A549 (cell line): ENCODE results near the gene BRI3BP. TPM values are rescaled to one million over a fixed set of nuclear protein-coding genes. Genes with fewer than 3 reads are reported as not detected.

ENCODE experiments used
- ATAC-seq, 2 experiments: fragments of 200-7000 bp in 1 of 2; fragments of >200 bp in 1 of 2; cut with Nextera tagmentation in 1 of 2; cut with Tn5 transposase in 1 of 2; 3 replicates each; pipeline versions ENCODE4 v1.8.0 to v1.9.1; 2018 to 2020; ENCODE audit warnings: mild to moderate bottlenecking in 1 of 2, moderate library complexity in 1 of 2
- CTCF ChIA-PET: fragments of 300-600 bp; sonication (Branson Sonifier 250); formaldehyde crosslinking; extraction: SDS; loops from one replicate; lab custom pipeline; 2021; ENCODE audit warnings: antibody characterized with exemption, inconsistent platforms; lab: Yijun Ruan, JAX
- POLR2A ChIA-PET: fragments of 350-600 bp; formaldehyde crosslinking; extraction: SDS; loops from one replicate; lab custom pipeline; 2021; ENCODE audit warnings: antibody characterized with exemption, inconsistent platforms; lab: Yijun Ruan, JAX
- DNase-seq, 2 experiments: peaks; one replicate each; pipeline versions ENCODE4 v3.0.0 to v3.0.0-alpha.2; 2011 to 2016; ENCODE audit warnings: low read depth in 1 of 2, low spot score in 1 of 2
- FAIRE-seq: peaks from 2 replicates; lab custom pipeline; 2011; peaks lifted over from hg19 to GRCh38; lab: Jason Lieb, UNC
- H3K27ac ChIP-seq, 2 experiments: fragments of >200 bp; sonication (Bioruptor Twin); formaldehyde crosslinking; 3 replicates each; pipeline ENCODE4 v1.5.1; 2016 to 2017
- H3K4me1 ChIP-seq: fragments of >200 bp; sonication (Bioruptor Twin); formaldehyde crosslinking; 3 replicates; pipeline ENCODE4 v1.6.1; 2016
- H3K4me2 ChIP-seq: fragments of >200 bp; sonication (Bioruptor Twin); formaldehyde crosslinking; 3 replicates; pipeline ENCODE4 v1.6.1; 2016
- H3K4me3 ChIP-seq: fragments of >200 bp; sonication (Bioruptor Twin); formaldehyde crosslinking; 3 replicates; pipeline ENCODE4 v1.5.1; 2016
- H3K9me3 ChIP-seq: fragments of >200 bp; sonication (Bioruptor Twin); formaldehyde crosslinking; 3 replicates; pipeline ENCODE4 v1.6.1; 2016
- EP300 ChIP-seq, 2 experiments: fragments of >200 bp; sonication (Bioruptor Twin); formaldehyde crosslinking; IDR thresholded peaks; 2 replicates in 1 of 2; 3 replicates in 1 of 2; pipeline ENCODE4 v1.6.1; 2016 to 2017
- ESRRA ChIP-seq: fragments of 150-350 bp; IDR thresholded peaks from 2 replicates; pipeline ENCODE4 v1.6.1; 2014; ENCODE audit warnings: mild to moderate bottlenecking, low read length, borderline replicate concordance
- FOSB ChIP-seq: fragments of 250-450 bp; sonication (Bioruptor Pico); IDR thresholded peaks from 2 replicates; pipeline ENCODE4 v1.5.0; 2020; ENCODE audit warnings: mild to moderate bottlenecking, moderate library complexity
- GATA3 ChIP-seq: IDR thresholded peaks from 2 replicates; pipeline ENCODE4 v1.6.1; 2012; ENCODE audit warnings: borderline replicate concordance
- MAZ ChIP-seq: fragments of 150-350 bp; IDR thresholded peaks from 2 replicates; pipeline ENCODE4 v1.6.1; 2014; ENCODE audit warnings: antibody characterized with exemption, low read depth, low read length, borderline replicate concordance
- NR3C1 ChIP-seq: fragments of >200 bp; sonication (Bioruptor Twin); formaldehyde crosslinking; IDR thresholded peaks from 3 replicates; pipeline ENCODE4 v1.6.1; 2017
- RNF2 ChIP-seq: fragments of 200-600 bp; sonication (generic); IDR thresholded peaks from 2 replicates; pipeline ENCODE4 v1.6.1; 2016; ENCODE audit warnings: low read depth, mild to moderate bottlenecking, antibody characterized with exemption, moderate library complexity, borderline replicate concordance
- TFCP2L1 ChIP-seq: fragments of 250-450 bp; sonication (Bioruptor Pico); IDR thresholded peaks from 2 replicates; pipeline ENCODE4 v1.5.0; 2021; ENCODE audit warnings: mild to moderate bottlenecking
- WGBS: methylation state at CpG from one replicate; pipeline ENCODE4 v1.1.6; 2017; ENCODE audit errors: missing lambda C conversion rate; 5-methylcytosine and 5-hydroxymethylcytosine counted together
- polyA plus RNA-seq, 4 experiments: library from polyadenylated mRNA; depleted of rRNA in 3 of 4; stranded (reverse); fragments of >200 nt; fragmentation: RNase III in 1 of 4; extraction: RNeasy Plus Mini Kit Qiagen cat#74134 plus additional on column Dnase treatment in 1 of 4; gene quantifications; 2 replicates in 3 of 4; 3 replicates in 1 of 4; pipeline ENCODE4 v1.2.3, GENCODE V29; 2011 to 2017
- TF ChIP-seq, protein P1 (sequence below): fragments of 450-650 bp; IDR thresholded peaks from 2 replicates; pipeline ENCODE4 v1.6.1; 2014; ENCODE audit warnings: antibody characterized with exemption
- TF ChIP-seq, protein P2 (sequence below): fragments of >200 bp; sonication (Bioruptor Twin); formaldehyde crosslinking; IDR thresholded peaks from 2 replicates; pipeline ENCODE4 v1.6.1; 2016
- TF ChIP-seq, protein P3 (sequence below): fragments of 250-450 bp; sonication (Bioruptor Pico); IDR thresholded peaks from 2 replicates; pipeline ENCODE4 v1.5.0; 2021; ENCODE audit warnings: mild to moderate bottlenecking, moderate library complexity, borderline replicate concordance

The BRI3BP gene
- polyA plus RNA-seq, 2 of the 4 experiments (the other 2 are of a cell fraction) = 25.0 to 25.9 TPM

DNA sequence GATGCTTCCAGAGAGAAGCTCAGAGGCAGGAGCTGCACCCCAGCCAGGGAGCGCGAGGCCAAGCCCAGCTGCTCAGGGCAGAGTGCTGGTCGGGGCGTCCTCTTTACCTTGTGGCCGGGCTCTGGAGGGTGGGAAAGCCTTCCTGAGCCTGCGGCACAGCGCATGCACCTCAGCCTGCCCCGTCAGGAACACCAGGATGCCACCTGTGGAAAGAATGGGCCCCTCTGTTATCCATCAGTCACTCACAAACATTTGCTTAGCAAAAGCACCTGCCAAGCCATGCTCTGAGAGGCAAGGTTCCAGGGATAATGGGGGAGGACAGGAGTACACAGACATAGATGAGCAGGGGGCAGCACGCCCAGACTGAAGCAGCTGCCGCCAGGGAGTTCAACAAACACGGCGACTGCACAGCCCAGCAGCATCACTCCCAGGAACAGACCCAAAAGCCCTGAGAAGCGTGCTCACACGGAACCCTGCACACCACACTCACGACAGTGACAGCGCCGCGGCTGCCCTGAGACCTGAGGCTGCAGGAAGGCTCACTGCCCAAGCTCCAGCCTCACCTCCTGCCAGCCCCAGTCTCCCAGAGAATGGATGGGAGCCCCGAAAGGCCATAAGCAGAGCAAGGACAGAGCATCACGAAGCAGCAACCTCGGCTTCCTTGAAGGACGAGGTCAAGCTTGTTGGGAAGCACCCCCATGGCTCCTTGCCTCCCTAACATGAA is 26.3 kb upstream of the BRI3BP start:
- FAIRE-seq = no peak

DNA sequence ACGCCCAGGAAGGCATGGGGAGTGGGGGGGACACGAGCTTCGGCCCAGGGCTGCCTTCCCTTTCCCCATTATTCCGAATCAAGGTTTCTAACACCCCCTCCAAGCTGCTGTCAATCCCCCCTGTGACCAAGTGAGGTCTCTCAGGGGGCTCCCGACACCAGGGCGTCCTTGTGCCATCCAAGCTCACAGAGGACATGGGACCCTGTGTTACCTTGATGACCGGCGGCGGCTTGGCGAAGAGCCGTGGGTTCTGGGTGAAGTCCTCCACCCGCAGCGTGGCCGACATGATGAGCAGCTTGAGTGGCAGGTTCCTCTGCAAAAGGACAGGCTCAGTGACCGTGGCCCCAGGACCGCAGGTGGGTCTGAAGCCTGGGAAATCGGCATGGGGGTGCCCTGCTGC is 24.8 kb upstream of the BRI3BP start:
- ChIA-PET POLR2A (no interaction called here), CTCF (interaction anchor here (1.0 kb wide), 1 partner anchor 28 kb away, joined by 3 read pairs; no protein-coding TSS in a partner anchor)
- TF ChIP-seq, protein P1, sequence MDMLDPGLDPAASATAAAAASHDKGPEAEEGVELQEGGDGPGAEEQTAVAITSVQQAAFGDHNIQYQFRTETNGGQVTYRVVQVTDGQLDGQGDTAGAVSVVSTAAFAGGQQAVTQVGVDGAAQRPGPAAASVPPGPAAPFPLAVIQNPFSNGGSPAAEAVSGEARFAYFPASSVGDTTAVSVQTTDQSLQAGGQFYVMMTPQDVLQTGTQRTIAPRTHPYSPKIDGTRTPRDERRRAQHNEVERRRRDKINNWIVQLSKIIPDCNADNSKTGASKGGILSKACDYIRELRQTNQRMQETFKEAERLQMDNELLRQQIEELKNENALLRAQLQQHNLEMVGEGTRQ = no peak
- no peak overlapping the region for H3K4me3 ChIP-seq
- ATAC-seq (no peak), DNase-seq (no peak), FAIRE-seq (no peak)
- H3K27ac ChIP-seq = no peak overlapping the region
- 84% methylated on average over 17 of the region's 17 CpGs for WGBS
- no peaks in the 10 kb centered on the region for H3K4me1 ChIP-seq
- no peak overlapping the region for H3K4me2 ChIP-seq
- H3K9me3 ChIP-seq = no peaks in the 10 kb centered on the region

More for the DNA sequence above, 26.3 kb upstream of the BRI3BP start:
- ATAC-seq (no peak), DNase-seq (no peak)
- no peak overlapping the region for H3K27ac ChIP-seq
- whole genome bisulfite sequencing = 89% methylated on average over 22 of the region's 22 CpGs
- CTCF ChIA-PET = interaction anchor here (1.5 kb wide), 1 partner anchor 60 kb away, joined by 3 read pairs; no protein-coding TSS in a partner anchor
- no peaks in the 10 kb centered on the region for H3K4me1 ChIP-seq
- H3K4me2 ChIP-seq = no peak overlapping the region
- H3K4me3 ChIP-seq = no peak overlapping the region
- TF ChIP-seq, protein P2, sequence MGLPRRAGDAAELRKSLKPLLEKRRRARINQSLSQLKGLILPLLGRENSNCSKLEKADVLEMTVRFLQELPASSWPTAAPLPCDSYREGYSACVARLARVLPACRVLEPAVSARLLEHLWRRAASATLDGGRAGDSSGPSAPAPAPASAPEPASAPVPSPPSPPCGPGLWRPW = no peak
- TF ChIP-seq FOSB (CRISPR knock-in tag) (no peak), GATA3 (no peak), EP300 (IDR thresholded peaks at IDR 0.05) (no peak), NR3C1 (no peak), ESRRA (no peak), TFCP2L1 (CRISPR knock-in tag) (no peak)
- TF ChIP-seq, protein P1 = no peak
- TF ChIP-seq, protein P3, sequence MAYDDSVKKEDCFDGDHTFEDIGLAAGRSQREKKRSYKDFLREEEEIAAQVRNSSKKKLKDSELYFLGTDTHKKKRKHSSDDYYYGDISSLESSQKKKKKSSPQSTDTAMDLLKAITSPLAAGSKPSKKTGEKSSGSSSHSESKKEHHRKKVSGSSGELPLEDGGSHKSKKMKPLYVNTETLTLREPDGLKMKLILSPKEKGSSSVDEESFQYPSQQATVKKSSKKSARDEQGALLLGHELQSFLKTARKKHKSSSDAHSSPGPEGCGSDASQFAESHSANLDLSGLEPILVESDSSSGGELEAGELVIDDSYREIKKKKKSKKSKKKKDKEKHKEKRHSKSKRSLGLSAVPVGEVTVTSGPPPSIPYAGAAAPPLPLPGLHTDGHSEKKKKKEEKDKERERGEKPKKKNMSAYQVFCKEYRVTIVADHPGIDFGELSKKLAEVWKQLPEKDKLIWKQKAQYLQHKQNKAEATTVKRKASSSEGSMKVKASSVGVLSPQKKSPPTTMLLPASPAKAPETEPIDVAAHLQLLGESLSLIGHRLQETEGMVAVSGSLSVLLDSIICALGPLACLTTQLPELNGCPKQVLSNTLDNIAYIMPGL (CRISPR knock-in tag) = no peak
- POLR2A ChIA-PET = no interaction called here
- H3K9me3 ChIP-seq = no peaks in the 10 kb centered on the region

DNA sequence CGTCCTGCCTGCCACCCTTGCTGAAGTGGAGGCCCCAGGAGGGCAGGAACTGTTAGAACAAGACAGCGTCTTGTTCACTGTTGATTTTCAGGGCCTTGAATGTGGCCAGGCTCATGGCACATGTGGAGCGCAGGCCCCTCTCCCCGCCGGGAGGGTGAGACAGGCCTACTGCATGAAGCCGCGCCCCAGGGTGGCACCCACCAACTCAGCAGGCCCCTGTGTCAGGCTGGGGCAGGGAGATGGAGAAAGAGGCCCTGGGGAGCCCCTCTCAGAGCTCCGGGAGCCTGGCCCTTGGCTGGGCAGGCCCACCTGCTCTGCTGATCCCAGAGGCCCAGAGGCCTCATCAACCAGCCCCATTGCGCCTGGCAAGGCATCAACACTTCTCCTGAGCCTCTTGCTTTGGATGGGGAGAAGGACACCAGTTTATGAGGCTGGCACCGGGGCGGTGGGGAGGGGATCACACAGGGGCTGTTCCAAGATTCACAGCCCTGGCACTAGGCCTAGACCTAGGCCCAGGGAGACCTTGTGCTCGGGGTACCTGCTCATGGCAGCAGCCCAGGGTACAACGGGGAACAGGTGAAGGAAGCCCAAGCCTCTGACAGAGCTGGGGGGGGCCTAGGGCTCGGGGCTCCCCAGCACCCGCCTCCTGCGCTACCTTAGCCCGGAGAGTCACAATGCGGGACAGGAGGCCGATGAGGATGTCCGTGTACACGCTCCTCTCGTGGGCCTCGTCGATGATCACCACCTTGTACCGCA is 22.6 kb upstream of the BRI3BP start:
- ATAC-seq = no peak
- no peak overlapping the region for H3K4me3 ChIP-seq
- no peak for FAIRE-seq
- DNase-seq = no peak
- TF ChIP-seq MAZ (no peak), GATA3 (no peak), NR3C1 (no peak), RNF2 (no peak)
- TF ChIP-seq, protein P3 (CRISPR knock-in tag) = no peak
- no peak overlapping the region for H3K27ac ChIP-seq
- POLR2A ChIA-PET = no interaction called here
- no peaks in the 10 kb centered on the region for H3K4me1 ChIP-seq
- no peaks in the 10 kb centered on the region for H3K9me3 ChIP-seq
- WGBS = 90% methylated on average over 25 of the region's 25 CpGs
- H3K4me2 ChIP-seq = no peak overlapping the region
- CTCF ChIA-PET = interaction anchor here (0.7 to 2.0 kb wide), 2 partner anchors 9 to 30 kb away, joined by 3 to 12 read pairs; no protein-coding TSS in a partner anchor
